ENCODE results near the gene VPS13A. TPM values are rescaled to one million over a fixed set of nuclear protein-coding genes. Genes with fewer than 3 reads are reported as not detected.
"Not testable (repeated sequence)": the region's sequence is repeated elsewhere in the genome, so short reads cannot be mapped to it uniquely, and the experiment has no call there.

Gene VPS13A
- total RNA-seq, 4 donors from 2014 or later = 17.1 to 46.7 (median 26.7) TPM

- H3K36me3 ChIP-seq = peaks cover 0 to 19% (median 0%) of the 10 kb centered on the region in 3 donors
- intact Hi-C loops (cut with DNase I) = no loop called here
- no peak for DNase-seq
- no peak for TF ChIP-seq POLR2A (IDR thresholded peaks at IDR 0.05)
- TF ChIP-seq CTCF (IDR thresholded peaks at IDR 0.05) = no peak
- whole genome bisulfite sequencing, 2 donors = 96% methylated on average over 7 of the region's 7 CpGs
- no peaks in the 10 kb centered on the region for H3K27me3 ChIP-seq
- H3K9me3 ChIP-seq = no peaks in the 10 kb centered on the region
- H3K4me1 ChIP-seq = no peaks in the 10 kb centered on the region
- no peak overlapping the region for H3K4me3 ChIP-seq
- no peak overlapping the region for H3K27ac ChIP-seq
Measured at GRCh38 chr9:77392328-77392727, 215.0 kb downstream of the VPS13A start.

- H3K27me3 ChIP-seq; H3K4me1 ChIP-seq; DNase-seq; H3K9me3 ChIP-seq; intact Hi-C loops (cut with DNase I); H3K36me3 ChIP-seq; H3K4me3 ChIP-seq; H3K27ac ChIP-seq: not testable (repeated sequence)
- 70 to 92% methylated on average over 9 of the region's 9 CpGs for WGBS, 2 donors
Measured at GRCh38 chr9:77398581-77398980, 221.2 kb downstream of the VPS13A start.

- TF ChIP-seq POLR2A (IDR thresholded peaks at IDR 0.05) = no peak
- no peak for TF ChIP-seq CTCF (IDR thresholded peaks at IDR 0.05)
- Histone ChIP-seq H3K4me1 (no peaks in the 10 kb centered on the region), H3K27ac (no peak overlapping the region), H3K9me3 (no peaks in the 10 kb centered on the region), H3K36me3 (peaks cover 0 to 9% (median 0%) of the 10 kb centered on the region in 3 donors), H3K27me3 (no peaks in the 10 kb centered on the region), H3K4me3 (no peak overlapping the region)
- no peak for DNase-seq
- intact Hi-C loops (cut with DNase I) = no loop called here
- 85 to 100% methylated on average over 1 of the region's 1 CpG for WGBS, 2 donors
Measured at GRCh38 chr9:77399964-77400363, 222.6 kb downstream of the VPS13A start.

GRCh38 chr9:77402286-77402685 is 225.0 kb downstream of the VPS13A start:
- Histone ChIP-seq H3K27ac (no peak overlapping the region), H3K4me1 (no peaks in the 10 kb centered on the region), H3K27me3 (no peaks in the 10 kb centered on the region), H3K9me3 (no peaks in the 10 kb centered on the region), H3K4me3 (no peak overlapping the region), H3K36me3 (peaks cover 0 to 31% (median 0%) of the 10 kb centered on the region in 3 donors)
- TF ChIP-seq CTCF (IDR thresholded peaks at IDR 0.05) = no peak
- TF ChIP-seq POLR2A (IDR thresholded peaks at IDR 0.05) = no peak
- WGBS, 2 donors = 53 to 60% methylated on average over 2 of the region's 2 CpGs
- intact Hi-C loops (cut with DNase I) = no loop called here
- no peak for DNase-seq

GRCh38 chr9:77403239-77403638 is 225.9 kb downstream of the VPS13A start:
- no peak overlapping the region for H3K27ac ChIP-seq
- H3K36me3 ChIP-seq = peaks cover 0 to 41% (median 0%) of the 10 kb centered on the region in 3 donors
- TF ChIP-seq POLR2A (IDR thresholded peaks at IDR 0.05) = no peak
- no peak for TF ChIP-seq CTCF (IDR thresholded peaks at IDR 0.05)
- WGBS, 2 donors = 67 to 78% methylated on average over 4 of the region's 4 CpGs
- no peaks in the 10 kb centered on the region for H3K9me3 ChIP-seq
- no peaks in the 10 kb centered on the region for H3K27me3 ChIP-seq
- intact Hi-C loops (cut with DNase I) = no loop called here
- H3K4me3 ChIP-seq = no peak overlapping the region
- DNase-seq = no peak
- no peaks in the 10 kb centered on the region for H3K4me1 ChIP-seq

- intact Hi-C loops (cut with DNase I); H3K27ac ChIP-seq; DNase-seq; H3K4me1 ChIP-seq; H3K4me3 ChIP-seq; H3K9me3 ChIP-seq; H3K27me3 ChIP-seq: not testable (repeated sequence)
- peaks cover 0 to 49% (median 0%) of the 10 kb centered on the region in 3 donors for H3K36me3 ChIP-seq
- WGBS, 2 donors = 97% methylated on average over 8 of the region's 9 CpGs; no CpG with 5 or more reads in 1 of the 2 donors
Measured at GRCh38 chr9:77408521-77408920, 231.2 kb downstream of the VPS13A start.
